ENCODE measurements around the gene KCNG1.

GRCh38 chr20:51062065-51062464, 39.2 kb upstream of the KCNG1 start:
- TF ChIP-seq CTCF (IDR thresholded peaks at IDR 0.05; ENCODE audit: poor library complexity, severe bottlenecking) = no peak
- TF ChIP-seq MXI1 (conservative IDR thresholded peaks at IDR 0.05; ENCODE audit: poor library complexity, severe bottlenecking) = no peak
- TF ChIP-seq EP300 (conservative IDR thresholded peaks at IDR 0.05; ENCODE audit: poor library complexity, severe bottlenecking) = no peak
- no peak for TF ChIP-seq SMC3 (conservative IDR thresholded peaks at IDR 0.05; ENCODE audit: poor library complexity)
- TF ChIP-seq TAF1 (IDR thresholded peaks at IDR 0.05; ENCODE audit: low read depth) = no peak
- no peak for TF ChIP-seq POLR2AphosphoS5 (IDR thresholded peaks at IDR 0.05)
- no peak for TF ChIP-seq RAD21 (conservative IDR thresholded peaks at IDR 0.05)

All from neural cell (in vitro differentiated cells).